HG03342 (cell line): ENCODE data around the gene PCDHB6.
"Not testable (repeated sequence)": the region's sequence is repeated elsewhere in the genome, so short reads cannot be mapped to it uniquely, and the experiment has no call there.

Experiments used
- ATAC-seq: cut with Tn5 transposase; IDR thresholded peaks from one replicate; pipeline ENCODE4 v1.9.1; 2021; ENCODE audit warnings: mild to moderate bottlenecking, moderate library complexity; ENCODE audit not compliant: unreplicated experiment

PCDHB6 gene

DNA sequence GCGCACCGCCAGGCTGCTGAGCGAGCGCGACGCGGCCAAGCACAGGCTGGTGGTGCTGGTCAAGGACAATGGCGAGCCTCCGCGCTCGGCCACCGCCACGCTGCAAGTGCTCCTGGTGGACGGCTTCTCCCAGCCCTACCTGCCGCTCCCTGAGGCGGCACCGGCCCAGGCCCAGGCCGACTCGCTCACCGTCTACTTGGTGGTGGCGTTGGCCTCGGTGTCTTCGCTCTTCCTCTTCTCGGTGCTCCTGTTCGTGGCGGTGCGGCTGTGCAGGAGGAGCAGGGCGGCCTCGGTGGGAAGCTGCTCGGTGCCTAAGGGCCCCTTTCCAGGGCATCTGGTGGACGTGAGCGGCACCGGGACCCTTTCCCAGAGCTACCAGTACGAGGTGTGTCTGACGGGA is 51.8 kb downstream of the PCDHB6 start:
- ATAC-seq, result not testable (repeated sequence)
